Fibroblast of the conjunctiva (primary cell): Measurements from ENCODE around the gene HLA-B.

ENCODE experiments used
- DNase-seq: peaks from one replicate; pipeline ENCODE4 v3.0.0-alpha.2; 2010; ENCODE audit warnings: low read depth

HLA-B gene

DNA sequence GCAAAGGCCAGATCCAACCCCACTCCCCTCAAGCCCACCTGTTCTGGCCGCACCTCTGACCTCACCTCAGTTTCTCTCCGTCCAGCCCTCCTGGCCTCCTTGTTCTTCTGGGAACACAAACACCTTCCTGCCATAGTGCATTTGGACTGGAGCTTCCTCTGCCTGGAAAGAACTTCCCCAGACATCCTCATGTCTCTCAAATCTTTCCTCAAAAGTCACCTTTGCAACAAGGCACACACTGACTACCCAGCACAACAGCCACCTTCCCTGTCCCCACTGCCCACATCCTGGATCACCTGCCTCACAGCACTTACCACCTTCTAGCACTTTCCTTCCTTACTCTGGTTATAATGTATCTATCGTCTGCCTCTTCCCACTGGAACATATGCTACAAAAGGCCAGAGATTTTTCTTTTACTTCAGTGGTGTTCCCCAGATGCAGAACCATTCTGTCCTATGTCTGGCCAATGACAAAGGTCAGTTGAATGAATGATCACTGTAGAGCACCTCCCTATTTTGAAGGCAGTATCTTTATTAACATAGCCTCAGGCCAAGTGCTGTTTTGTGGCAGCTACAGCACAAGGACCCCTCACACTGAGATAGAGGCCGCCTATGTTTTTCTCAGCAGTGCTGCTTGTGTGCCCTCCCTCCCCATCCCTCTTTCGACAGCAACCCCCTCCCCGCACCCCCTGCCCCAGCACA, 4.1 kb downstream of the HLA-B start:
- DNase-seq, result no peak

DNA sequence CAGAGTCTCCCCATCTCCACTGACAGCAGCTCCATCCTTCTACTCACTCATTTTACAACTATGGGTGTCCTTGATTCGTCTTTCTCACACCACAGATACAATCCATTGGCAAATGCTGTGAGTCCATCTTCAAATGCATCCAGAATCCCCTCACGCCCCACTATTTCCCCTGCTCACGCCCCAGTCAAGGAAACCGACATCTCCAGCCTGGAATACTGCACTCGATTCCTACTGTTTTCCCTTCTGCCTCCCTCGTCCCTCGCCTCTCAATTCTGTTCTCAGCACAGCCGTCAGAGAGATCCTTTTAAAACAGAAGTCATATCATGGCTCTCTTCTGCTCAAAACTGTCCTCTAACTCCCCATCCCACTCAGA, 4.7 kb downstream of the HLA-B start:
- DNase-seq, result no peak

DNA sequence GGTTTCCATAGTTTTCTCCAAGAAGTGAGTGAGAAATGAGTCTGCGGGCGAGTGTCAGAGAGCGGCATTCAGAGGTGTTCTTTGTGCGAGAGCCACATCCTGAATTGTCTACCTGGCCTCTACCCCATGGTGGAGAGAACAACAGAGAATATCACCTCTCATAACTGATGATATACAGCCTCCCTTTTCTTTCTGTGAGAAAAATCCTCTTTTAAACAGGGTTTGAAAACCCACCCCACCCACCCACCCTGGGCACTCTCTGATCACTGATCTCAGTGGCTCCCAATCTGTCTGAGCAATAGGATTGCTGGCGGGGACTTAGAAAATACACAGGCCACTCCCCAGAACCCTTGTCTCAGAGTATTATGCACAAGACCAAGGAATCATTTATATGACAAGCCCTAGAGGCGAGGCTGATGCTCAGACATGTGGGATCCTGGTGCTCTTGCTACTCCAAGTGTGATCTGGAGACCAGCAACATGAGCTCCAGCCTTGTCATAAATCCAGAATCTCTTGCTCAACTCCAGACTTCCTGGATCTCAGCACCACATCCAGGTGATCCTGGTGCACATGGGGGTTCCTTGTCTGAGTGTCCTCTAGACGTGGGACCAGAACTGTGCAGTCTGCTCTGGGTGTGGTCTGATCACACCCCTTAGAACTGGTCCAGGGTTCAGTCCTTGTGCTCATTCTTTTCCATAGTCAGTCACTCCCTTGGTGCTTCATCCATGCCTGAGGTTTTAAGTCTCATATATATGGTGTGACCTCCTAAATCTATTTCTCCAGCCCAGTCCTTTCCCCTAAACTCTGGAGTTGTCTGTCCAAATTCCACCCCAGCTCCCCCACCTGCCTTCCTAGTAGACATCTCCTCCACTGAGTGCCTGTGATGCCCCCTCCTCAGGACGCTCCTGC, 5.3 kb downstream of the HLA-B start:
- no peak for DNase-seq

DNA sequence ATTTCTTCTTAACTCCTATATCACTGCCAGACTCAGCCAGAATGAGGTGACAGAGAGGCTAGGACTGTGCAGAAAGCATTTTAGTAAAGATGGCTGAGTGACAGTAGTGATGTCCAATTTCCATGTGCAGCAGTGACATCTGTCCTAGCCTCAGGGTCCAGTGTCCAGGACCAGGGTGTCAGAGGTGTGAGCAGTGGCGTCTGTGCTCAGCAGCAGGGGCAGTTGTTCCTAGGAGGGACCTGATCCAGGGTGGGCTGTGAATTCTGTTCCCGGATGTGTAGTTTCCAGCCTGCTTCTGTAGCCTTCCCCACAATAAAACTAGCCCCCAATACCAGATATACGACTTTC, 6.0 kb downstream of the HLA-B start:
- no peak for DNase-seq

DNA sequence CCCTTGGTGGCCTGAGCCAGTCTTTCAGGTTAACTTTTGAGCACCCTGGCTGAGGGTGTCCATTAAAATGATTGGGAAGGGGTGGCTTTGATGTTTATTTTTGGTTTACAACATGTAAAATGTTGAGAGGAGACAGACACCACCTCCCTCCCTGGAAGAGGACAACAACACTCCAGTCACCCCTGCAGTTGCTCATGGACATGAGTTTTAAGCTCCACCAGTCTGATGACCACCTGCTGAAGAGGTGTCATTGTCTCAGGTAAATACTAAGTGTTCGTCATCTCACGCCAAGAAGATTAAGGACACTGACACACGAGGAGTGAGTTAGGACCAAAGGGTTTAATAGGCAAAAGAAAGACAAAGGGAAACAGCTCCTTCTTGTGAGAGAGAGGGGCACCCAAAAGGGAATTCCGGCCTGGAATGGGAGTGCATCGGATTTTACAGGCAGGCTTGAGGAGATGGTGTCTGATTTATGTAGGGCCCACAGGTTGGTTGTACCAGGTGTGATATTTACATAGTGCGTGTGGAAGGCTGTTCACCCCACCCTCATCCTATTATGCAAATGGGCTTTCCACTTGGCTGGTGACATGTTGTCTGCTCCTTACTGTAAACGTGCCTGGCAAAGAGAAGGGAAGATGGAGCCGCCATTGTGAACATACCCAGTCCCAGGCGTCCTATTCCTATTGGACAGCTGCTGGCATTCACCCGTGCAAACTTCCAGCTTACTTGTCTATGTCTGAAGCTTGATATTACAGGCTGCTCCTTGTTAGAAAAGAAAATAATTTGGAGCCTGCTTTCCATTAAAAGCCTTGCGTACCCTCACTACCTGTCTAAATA, 6.6 kb downstream of the HLA-B start:
- DNase-seq, result no peak

DNA sequence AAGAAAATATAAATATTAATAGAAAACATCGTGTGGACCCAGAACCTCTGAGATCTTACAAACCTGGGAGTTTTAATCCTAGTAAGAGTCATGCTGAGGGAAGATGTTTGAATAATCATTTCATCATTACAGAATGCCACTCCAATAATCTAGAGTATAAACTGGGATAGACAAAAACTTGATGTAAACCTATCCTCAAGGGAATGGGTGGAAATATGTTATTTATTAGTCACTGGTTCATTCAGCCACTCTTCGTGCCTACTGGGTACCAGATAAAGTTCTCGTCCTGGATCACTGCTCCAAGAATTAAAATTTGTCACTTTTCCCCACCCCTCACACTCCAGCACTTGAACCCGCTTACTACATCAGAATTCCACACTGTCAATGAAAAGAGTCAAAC, 7.7 kb downstream of the HLA-B start:
- DNase-seq, result no peak

DNA sequence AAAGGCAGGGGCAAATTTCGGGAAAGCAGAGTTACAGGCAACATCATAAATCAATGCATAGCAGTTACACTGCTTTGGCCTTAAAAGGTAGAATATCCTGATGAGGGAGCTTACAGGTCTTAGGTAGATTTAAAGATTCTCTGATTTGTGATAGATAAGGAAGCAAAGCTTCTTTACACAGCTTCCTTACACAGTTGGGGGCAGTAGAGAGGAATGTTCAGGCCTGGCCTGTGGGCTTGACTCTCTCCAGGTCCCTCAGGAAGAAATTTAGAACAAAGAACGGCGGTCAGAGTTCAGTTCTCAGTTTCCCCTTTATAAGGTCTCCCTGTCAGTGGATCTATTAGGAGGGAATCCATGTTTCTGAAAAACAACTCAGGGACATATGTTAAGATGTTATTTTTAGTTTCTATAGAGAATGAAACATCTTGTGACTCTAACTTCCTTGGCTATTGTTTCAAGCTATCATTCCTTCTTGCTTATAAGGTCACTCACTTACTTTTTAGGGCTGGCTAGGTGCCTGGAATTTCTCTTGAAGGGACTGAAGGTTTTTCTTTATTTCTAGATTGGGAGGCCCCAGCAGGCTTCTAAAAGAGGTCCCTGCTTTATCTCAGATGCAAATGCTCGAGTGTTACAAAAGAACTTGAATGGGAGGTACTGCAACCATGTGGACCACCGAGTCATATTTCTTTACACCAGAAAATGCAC, 11.8 kb downstream of the HLA-B start:
- no peak for DNase-seq

DNA sequence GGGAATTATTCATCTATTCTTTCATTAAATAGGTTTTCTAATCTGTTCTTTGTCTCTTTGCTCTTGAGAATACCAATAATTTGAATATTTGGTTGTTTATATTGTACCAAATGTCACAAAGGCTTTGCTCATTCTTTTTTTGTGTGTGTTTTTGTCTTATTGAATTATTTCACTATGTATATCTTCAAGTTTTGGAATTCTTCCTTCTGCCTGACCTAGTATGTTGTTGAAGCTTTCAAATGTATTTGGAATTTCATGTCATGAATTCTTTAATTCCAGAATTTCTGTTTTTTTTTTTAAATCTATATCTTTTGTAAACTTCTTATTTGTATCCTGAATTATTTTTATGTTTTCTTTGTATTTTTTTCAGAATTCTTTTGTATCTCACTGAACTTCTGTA, 16.8 kb downstream of the HLA-B start:
- DNase-seq, result no peak

DNA sequence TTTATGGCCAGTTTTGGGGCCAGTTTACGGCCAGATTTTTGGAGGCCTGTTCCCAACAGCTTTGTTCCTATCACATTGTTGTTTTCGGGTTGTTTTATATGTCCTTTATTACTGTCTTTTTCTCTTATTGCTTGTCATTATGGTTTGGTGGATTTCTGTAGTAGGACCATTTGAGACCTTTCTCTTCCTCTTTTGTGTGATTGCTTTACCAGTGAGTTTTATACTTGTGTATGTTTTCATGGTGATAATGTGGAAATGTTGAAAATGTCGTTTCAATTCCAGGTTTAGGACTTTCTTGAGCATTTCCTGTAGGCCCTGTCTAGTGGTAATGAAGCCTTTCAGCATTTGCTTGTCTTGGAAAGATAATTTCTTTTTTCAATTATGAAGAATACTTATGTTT, 17.8 kb downstream of the HLA-B start:
- no peak for DNase-seq

DNA sequence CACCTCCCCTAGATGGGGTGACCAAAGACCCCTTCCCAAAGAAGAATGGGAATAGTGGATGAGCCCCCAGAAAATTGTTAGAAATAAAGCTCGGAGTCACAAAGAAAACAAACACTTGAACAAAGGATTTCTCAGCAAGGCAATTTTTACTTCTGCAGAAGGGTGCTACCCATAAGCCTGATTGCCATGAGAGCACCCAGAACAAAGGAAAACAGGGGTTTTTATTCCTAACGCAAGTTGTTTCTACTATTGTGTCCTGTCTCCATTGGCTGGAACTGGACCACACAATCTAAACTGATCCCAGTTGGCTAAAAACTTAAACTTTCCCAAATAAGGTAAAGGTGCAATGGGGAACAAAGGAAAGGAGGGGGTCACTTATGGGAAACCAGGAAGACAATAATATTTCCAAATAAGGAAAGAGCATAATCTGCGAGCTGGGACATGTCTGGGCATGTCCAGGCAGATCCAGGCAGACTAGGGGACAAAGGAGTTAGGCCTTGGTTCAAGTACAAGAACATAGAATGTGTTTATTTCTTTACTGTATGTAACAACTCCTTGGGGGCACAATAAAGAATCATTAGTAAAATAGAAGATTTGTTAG, 20.0 kb downstream of the HLA-B start:
- DNase-seq, result no peak

DNA sequence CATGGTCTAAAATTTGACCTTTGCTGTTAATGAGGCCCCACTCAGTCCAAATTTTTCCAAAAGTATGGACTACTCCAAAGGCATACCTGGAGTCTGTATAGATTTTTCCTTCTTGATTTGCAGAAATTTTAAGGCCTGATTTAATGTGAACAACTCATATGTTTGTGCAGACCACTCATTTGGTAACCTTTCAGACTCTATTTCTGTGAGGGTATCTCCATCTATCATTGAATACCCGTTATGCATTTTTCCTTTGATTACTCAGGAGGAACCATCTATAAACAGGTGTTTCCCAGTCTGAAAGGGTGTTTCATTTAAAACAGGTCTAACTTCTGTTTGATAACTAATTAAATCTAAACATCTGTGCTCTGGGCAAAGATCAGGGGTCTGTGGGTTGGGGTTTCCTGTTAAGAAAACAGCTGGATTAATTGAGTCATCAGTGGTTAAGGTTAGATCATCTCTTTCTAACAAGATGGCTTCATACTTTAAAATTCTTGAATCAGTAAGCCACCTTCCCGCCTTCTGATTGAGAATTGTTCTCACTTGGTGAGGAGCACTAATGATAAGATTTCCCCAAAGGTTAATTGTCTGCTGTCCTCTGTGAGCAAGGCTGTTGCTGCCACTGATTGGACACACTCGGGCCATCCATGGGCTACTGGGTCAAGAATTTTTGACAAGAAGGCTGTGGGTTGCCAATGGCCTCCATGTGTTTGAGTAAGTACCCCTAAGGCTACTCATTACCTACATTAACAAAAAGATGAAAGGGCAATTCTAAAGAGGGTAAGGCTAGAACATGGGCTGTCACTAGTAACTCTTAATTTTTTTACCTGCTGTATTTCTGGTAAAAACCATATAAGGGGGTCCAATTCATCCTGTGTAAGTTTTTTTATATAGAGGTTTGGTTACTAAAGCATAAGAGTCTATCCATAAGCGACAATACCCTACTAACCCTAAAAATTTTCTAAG, 24.1 kb downstream of the HLA-B start:
- DNase-seq, result no peak

DNA sequence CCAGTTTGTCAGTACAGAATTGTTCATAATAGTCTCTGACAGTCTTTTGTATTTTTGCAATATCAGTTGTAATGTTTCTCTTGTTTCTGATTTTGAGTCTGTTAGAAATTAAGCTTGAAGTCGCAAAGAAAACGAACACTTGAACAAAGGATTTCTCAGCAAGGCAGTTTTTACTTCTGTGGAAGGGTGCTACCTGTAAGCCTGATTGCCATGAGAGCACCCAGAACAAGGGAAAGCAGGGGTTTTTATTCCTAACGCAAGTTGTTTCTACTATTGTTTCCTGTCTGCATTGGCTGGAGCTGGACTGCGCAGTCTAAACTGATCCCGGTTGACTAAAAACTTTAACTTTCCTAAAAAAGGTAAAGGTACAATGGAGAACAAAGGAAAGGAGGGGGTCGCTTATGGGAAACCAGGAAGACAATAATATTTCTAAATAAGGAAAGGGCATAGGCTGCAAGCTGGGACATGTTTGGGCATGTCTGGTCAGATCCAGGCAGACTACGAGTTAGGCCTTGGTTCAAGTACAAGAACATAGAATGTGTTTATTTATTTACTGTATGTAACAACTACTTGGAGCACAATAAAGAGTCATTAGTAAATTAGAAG, 28.5 kb downstream of the HLA-B start:
- DNase-seq, result no peak

DNA sequence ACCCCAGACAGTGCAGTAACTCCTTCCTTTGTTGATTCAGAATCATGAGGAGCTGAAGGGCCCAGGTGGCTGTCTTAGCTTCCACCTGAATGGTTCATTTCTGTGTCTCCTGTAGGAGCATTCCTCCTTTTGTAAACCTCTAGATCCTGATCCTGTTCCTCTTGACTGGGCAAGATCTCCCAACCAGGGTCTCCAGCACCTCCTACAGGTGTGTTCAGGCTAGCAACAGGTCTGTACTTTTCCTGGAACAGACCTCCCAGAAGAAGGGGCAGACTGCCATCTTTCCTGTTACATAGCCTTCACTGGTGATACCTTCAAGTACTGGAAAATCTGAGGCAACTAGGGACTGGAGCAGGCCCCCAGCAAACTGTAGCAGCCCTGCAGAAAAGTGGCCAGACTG, 35.2 kb downstream of the HLA-B start:
- no peak for DNase-seq

DNA sequence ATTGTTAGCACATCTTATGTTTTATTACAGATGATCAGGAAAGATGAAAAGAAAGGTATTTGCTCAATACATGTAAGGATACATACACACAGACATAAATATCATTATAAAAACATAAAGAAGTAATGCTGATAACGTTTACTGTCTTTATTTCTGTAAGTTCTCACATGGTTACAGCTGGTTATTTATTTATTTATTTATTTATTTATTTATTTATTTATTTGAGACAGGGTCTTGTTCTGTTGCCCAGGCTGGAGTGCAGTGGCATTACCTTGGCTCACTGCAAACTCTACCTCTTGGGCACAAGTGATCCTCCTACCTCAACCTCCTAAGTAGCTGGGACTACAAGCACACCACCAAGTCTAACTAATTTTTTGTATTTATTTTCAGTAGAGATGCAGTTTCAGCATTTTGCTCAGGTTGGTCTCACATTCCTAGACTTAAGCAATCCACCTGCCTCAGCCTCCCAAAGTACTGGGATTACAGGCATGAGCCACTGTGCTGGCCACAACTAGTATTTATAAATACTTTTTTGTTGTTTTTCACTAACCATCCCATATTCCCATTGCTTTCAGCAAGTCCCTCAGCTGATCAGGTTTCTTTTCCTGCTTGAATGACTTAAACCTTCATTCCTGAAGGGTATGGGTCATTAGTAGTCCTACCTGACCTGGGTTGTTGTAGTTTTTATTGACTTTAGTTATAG, 35.8 kb downstream of the HLA-B start:
- no peak for DNase-seq

DNA sequence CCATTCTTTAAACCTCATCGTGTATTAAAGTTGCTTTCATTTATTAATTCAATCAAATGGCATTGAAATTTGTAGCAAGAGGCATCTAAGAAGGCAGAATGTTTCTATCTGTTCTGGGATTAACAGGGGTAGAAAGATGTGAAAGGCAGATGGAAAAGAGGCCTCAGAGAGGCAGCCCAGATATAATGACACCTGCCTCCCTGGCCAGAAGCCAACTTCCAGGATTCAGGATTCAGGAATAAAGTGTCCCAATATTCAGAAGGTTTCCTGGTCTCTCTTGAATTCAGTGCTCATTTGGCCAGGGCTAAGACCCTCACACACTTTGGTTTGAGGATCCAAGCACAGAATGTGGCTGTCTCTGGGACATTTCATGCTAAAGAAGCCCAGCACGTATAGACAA, 39.9 kb downstream of the HLA-B start:
- DNase-seq, result no peak

DNA sequence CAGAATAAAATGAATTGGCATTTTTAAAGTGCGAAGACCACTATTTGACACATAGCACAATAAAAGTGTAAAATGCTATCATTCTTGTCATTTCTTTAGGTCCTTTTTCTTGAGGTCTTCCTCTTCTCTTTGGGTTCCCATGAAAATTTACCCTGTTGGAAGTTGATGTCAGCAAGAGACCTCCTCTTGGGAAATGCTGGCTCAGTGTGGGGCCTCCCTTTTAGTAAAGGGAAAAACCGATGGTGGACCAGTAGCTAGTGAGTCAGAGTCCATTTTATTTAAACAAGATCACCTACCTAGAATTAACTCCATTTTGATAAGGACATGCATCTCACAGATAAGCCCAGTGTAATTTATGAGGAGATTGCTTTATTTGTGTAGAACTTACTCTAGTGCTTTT, 47.3 kb downstream of the HLA-B start:
- DNase-seq, result no peak

DNA sequence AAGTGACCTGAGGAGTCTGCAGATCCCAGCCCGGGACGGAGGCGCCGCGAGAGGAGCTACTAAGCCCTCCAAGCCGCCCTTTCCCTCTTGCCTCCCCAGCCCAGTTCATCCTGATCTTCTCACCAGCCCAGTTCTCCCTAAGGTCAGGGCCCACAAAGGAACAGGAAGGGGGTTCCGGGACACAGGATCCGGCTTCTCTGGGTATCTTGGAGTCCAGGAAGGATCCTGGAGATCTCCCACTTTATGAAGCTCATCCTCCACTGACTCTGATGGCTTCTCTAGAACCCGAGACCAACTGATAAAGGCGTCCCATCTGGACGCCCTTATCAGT, 48.2 kb downstream of the HLA-B start:
- no peak for DNase-seq

DNA sequence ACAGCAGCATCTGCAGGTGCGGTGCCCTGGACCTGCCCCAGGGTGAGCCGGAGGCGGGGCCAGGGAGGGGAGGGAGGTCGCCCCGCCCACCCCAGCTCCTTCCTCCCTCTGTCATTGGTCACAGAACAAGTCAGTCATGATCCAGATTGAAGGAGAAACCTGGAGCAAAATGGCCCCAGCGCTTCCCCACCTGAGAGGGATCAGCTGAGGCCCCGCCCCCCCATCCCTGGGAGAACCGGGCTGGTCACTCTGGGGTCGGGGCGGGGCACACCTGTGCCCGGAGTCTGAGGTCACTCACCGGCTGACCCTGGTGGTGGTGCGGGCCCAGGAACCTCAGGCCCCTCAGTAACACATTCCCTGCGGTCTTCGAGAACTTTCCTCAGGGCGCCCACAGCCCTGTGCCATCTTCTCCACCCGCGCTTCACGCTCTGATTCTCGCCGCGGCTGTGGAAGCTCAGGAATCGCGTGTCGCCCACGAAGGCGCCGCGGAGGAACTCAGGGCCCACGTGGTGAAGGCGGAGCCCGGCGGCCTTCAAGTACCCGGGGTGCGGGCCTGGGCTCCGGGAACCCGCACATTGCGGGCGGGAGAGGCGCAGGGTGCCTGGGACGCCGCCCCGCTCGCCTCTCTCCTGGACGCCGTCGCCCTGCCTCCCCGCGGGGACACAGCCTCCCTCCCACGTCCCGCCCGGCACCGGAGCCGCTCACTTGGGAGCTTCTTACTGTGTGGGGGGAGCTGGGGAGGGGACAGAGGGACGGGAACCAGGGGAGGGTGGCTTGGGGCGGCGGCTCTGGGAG, 48.7 kb downstream of the HLA-B start:
- DNase-seq, result no peak

DNA sequence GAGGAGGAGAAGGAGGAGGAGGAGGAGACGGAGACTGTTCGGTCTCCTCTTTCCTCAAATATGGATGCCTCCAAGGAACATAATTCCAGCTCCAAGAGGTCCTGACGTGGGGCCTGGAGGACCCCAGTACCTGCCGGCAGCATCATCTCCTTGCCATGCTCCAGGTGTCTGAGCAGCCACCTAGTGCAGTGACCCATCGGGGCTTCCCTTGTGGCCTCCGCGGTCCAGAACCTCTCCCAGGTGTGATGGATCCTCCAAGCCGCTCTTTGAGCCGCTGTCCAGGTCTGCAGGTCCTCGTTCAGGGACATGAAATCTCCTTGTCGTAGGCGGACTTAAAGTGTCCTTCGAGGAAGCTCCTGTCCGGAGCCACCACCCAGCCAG, 49.3 kb downstream of the HLA-B start:
- DNase-seq, result no peak
